KOPT-K1 (cell line): ENCODE measurements around the gene HDDC2.

Source experiments
- H3K27ac ChIP-seq: fragments of 200-600 bp; sonication (generic); 2 replicates; pipeline ENCODE4 v1.5.1; 2016; ENCODE audit warnings: antibody characterized with exemption, mild to moderate bottlenecking, low read depth, low read length; ENCODE audit not compliant: poor library complexity, severe bottlenecking
- H3K36me3 ChIP-seq: fragments of 200-600 bp; sonication (generic); 2 replicates; pipeline ENCODE4 v1.5.1; 2017; ENCODE audit warnings: antibody characterized with exemption, mild to moderate bottlenecking, low read length, moderate library complexity; ENCODE audit not compliant: insufficient read depth
- H3K9me3 ChIP-seq: fragments of 200-600 bp; sonication (generic); 2 replicates; pipeline ENCODE4 v1.5.1; 2017; ENCODE audit warnings: antibody characterized with exemption, low read length, mild to moderate bottlenecking; ENCODE audit not compliant: insufficient read depth, poor library complexity, severe bottlenecking

The HDDC2 gene

GRCh38 chr6:125314009-125314581, 12.3 kb upstream of the HDDC2 start:
- Histone ChIP-seq H3K36me3 (no peaks in the 10 kb centered on the region), H3K27ac (no peak overlapping the region), H3K9me3 (no peaks in the 10 kb centered on the region)

GRCh38 chr6:125312950-125313349, 11.2 kb upstream of the HDDC2 start:
- Histone ChIP-seq H3K36me3 (no peaks in the 10 kb centered on the region), H3K27ac (no peak overlapping the region), H3K9me3 (no peaks in the 10 kb centered on the region)

GRCh38 chr6:125312478-125312877, 10.7 kb upstream of the HDDC2 start:
- no peaks in the 10 kb centered on the region for H3K36me3 ChIP-seq
- H3K9me3 ChIP-seq: no peaks in the 10 kb centered on the region
- H3K27ac ChIP-seq: no peak overlapping the region

- Histone ChIP-seq H3K27ac (no peak overlapping the region), H3K9me3 (no peaks in the 10 kb centered on the region), H3K36me3 (no peaks in the 10 kb centered on the region)
Measured at GRCh38 chr6:125310994-125311649, 9.4 kb upstream of the HDDC2 start.

- H3K36me3 ChIP-seq: no peaks in the 10 kb centered on the region
- H3K27ac ChIP-seq: no peak overlapping the region
- H3K9me3 ChIP-seq: no peaks in the 10 kb centered on the region
Measured at GRCh38 chr6:125307964-125308615, 6.3 kb upstream of the HDDC2 start.

GRCh38 chr6:125307150-125307838, 5.5 kb upstream of the HDDC2 start:
- Histone ChIP-seq H3K27ac (no peak overlapping the region), H3K9me3 (no peaks in the 10 kb centered on the region), H3K36me3 (no peaks in the 10 kb centered on the region)

GRCh38 chr6:125306756-125307149, 5.0 kb upstream of the HDDC2 start:
- Histone ChIP-seq H3K27ac (no peak overlapping the region), H3K36me3 (no peaks in the 10 kb centered on the region), H3K9me3 (no peaks in the 10 kb centered on the region)

- Histone ChIP-seq H3K36me3 (peaks cover 2% of the 10 kb centered on the region; the same call in 1 of the 2 replicates), H3K9me3 (no peaks in the 10 kb centered on the region), H3K27ac (no peak overlapping the region)
Measured at GRCh38 chr6:125304970-125305660, 3.3 kb upstream of the HDDC2 start.

- peaks cover 18% of the 10 kb centered on the region for H3K36me3 ChIP-seq
- no peaks in the 10 kb centered on the region for H3K9me3 ChIP-seq
- H3K27ac ChIP-seq: no peak overlapping the region
Measured at GRCh38 chr6:125303512-125303854, 1.7 kb upstream of the HDDC2 start.

- Histone ChIP-seq H3K27ac (no peak overlapping the region), H3K9me3 (no peaks in the 10 kb centered on the region), H3K36me3 (peaks cover 23% of the 10 kb centered on the region)
Measured at GRCh38 chr6:125302840-125303511, 1.2 kb upstream of the HDDC2 start.

- peak overlapping the region; percentile 76 for H3K27ac ChIP-seq
Measured at GRCh38 chr6:125300992-125301434, 754 bp downstream of the HDDC2 start.

GRCh38 chr6:125299257-125299656, 2.5 kb downstream of the HDDC2 start:
- Histone ChIP-seq H3K36me3 (peaks cover 60% of the 10 kb centered on the region), H3K27ac (no peak overlapping the region), H3K9me3 (no peaks in the 10 kb centered on the region)

More at GRCh38 chr6:125300992-125301434, 754 bp downstream of the HDDC2 start:
- H3K36me3 ChIP-seq: peaks cover 43% of the 10 kb centered on the region
- H3K9me3 ChIP-seq: no peaks in the 10 kb centered on the region

GRCh38 chr6:125296471-125296870, 5.3 kb downstream of the HDDC2 start:
- Histone ChIP-seq H3K36me3 (peaks cover 88% of the 10 kb centered on the region), H3K9me3 (no peaks in the 10 kb centered on the region), H3K27ac (no peak overlapping the region)

GRCh38 chr6:125294925-125295324, 6.8 kb downstream of the HDDC2 start:
- no peaks in the 10 kb centered on the region for H3K9me3 ChIP-seq
- peaks cover 99% of the 10 kb centered on the region for H3K36me3 ChIP-seq
- no peak overlapping the region for H3K27ac ChIP-seq
